22Rv1 (cell line): ENCODE measurements around the gene E2F2.
"Not testable (repeated sequence)": the region's sequence is repeated elsewhere in the genome, so short reads cannot be mapped to it uniquely, and the experiment has no call there.

Experiments
- H3K27ac ChIP-seq: fragments of 450-650 bp; 2 replicates; pipeline ENCODE4 v1.5.1; 2017
- CTCF ChIP-seq: fragments of 450-650 bp; IDR thresholded peaks from 2 replicates; pipeline ENCODE4 v1.5.1; 2017; ENCODE audit warnings: mild to moderate bottlenecking
- ZFX ChIP-seq: fragments of 450-650 bp; IDR thresholded peaks from 2 replicates; pipeline ENCODE4 v1.6.1; 2017; ENCODE audit warnings: antibody characterized with exemption, borderline replicate concordance

The E2F2 gene

GRCh38 chr1:23496490-23497181, 34.4 kb downstream of the E2F2 start:
- TF ChIP-seq CTCF = no peak
- no peak for TF ChIP-seq ZFX
- H3K27ac ChIP-seq = no peak overlapping the region

GRCh38 chr1:23494836-23495235, 36.2 kb downstream of the E2F2 start:
- not testable (repeated sequence) for H3K27ac ChIP-seq

GRCh38 chr1:23492776-23493175, 38.3 kb downstream of the E2F2 start:
- not testable (repeated sequence) for H3K27ac ChIP-seq

GRCh38 chr1:23492132-23492720, 38.8 kb downstream of the E2F2 start:
- TF ChIP-seq CTCF = no peak
- TF ChIP-seq ZFX = no peak
- no peak overlapping the region for H3K27ac ChIP-seq

- TF ChIP-seq ZFX (no peak), CTCF (no peak)
- H3K27ac ChIP-seq = no peak overlapping the region
These were observed 41.2 kb downstream of the E2F2 start for GRCh38 chr1:23489842-23490241.

- H3K27ac ChIP-seq = peak overlapping the region; percentile 81; the same call in 1 of the 2 replicates
- TF ChIP-seq ZFX (no peak), CTCF (no peak)
These were observed 46.1 kb downstream of the E2F2 start for GRCh38 chr1:23485002-23485332.

GRCh38 chr1:23484253-23485001, 46.6 kb downstream of the E2F2 start:
- H3K27ac ChIP-seq = peak overlapping the region; percentile 81
- TF ChIP-seq CTCF = peak; percentile 4; the same call in 1 of the 2 replicates
- no peak for TF ChIP-seq ZFX

GRCh38 chr1:23483321-23484252, 47.4 kb downstream of the E2F2 start, which contains the start of gene ASAP3:
Gene ASAP3, minus strand, starts transcription at chr1:23484179. Its CDS starts 46 bp downstream, at chr1:23484133.
- H3K27ac ChIP-seq = peak within 1 kb of the TSS; percentile 81
- peak; percentile 54 for TF ChIP-seq CTCF
- TF ChIP-seq ZFX = no peak
